B cell (primary cell): ENCODE measurements around the gene FAM117B. TPM values are rescaled to one million over a fixed set of nuclear protein-coding genes. Genes with fewer than 3 reads are reported as not detected.

Source experiments
- ATAC-seq: fragments of 200-7000 bp; cut with Tn5 transposase; one replicate; pipeline ENCODE4 v1.10.0; 2021; ENCODE audit warnings: low read depth, mild to moderate bottlenecking, moderate number of reproducible peaks, moderate library complexity
- CTCF ChIA-PET: fragments of 350-600 bp; sonication (Branson Sonifier 250); formaldehyde crosslinking; loops from one replicate; lab custom pipeline; 2021; ENCODE audit warnings: antibody characterized with exemption, inconsistent platforms; lab: Charles Lee
- POLR2A ChIA-PET: fragments of 350-600 bp; sonication (Branson Sonifier 250); formaldehyde crosslinking; loops from one replicate; lab custom pipeline; 2021; ENCODE audit warnings: antibody characterized with exemption; lab: Charles Lee
- DNase-seq: peaks from one replicate; pipeline ENCODE4 v3.0.0; 2013
- H2AFZ ChIP-seq: 2 replicates; pipeline ENCODE4 v1.6.1; 2012; ENCODE audit warnings: mild to moderate bottlenecking, low read depth, low read length; ENCODE audit not compliant: insufficient read depth, poor library complexity, severe bottlenecking
- H3K27ac ChIP-seq, 2 donors: 1 replicate in 1 of 2; 2 replicates in 1 of 2; pipeline ENCODE4 v1.5.1; 2012 to 2013; ENCODE audit warnings: low read length in 2 of 2, mild to moderate bottlenecking in 2 of 2, moderate library complexity in 1 of 2
- H3K27me3 ChIP-seq, 4 experiments: fragments of 200-600 bp in 1 of 4; sonication (generic) in 1 of 4; replicated peaks in 1 of 4; 1 replicate in 2 of 4; 2 replicates in 2 of 4; pipeline versions ENCODE4 v1.6.1 to v1.7.0; 2013 to 2016; ENCODE audit warnings: low read length in 3 of 4, mild to moderate bottlenecking in 2 of 4, mixed read lengths in 1 of 4, moderate library complexity in 1 of 4; ENCODE audit not compliant: insufficient read depth in 4 of 4, control insufficient read depth in 3 of 4; ENCODE audit errors: control extremely low read depth in 1 of 4
- H3K36me3 ChIP-seq, 2 experiments: replicated peaks in 1 of 2; 1 replicate in 1 of 2; 2 replicates in 1 of 2; pipeline versions ENCODE4 v1.6.1 to v1.7.1; 2013; ENCODE audit warnings: low read length in 1 of 2; ENCODE audit not compliant: insufficient read depth in 2 of 2, control insufficient read depth in 1 of 2; ENCODE audit errors: control extremely low read depth in 1 of 2, extremely low read depth in 1 of 2
- H3K4me1 ChIP-seq, 2 donors: fragments of 200-600 bp in 1 of 2; sonication (generic) in 1 of 2; 1 replicate in 1 of 2; 2 replicates in 1 of 2; pipeline versions ENCODE4 v1.5.1 to v1.6.1; 2013 to 2017; ENCODE audit warnings: low read length in 2 of 2; ENCODE audit not compliant: control insufficient read depth in 2 of 2, insufficient read depth in 2 of 2
- H3K4me2 ChIP-seq: replicated peaks from 2 replicates; pipeline ENCODE3; 2012; ENCODE audit warnings: mild to moderate bottlenecking, low read depth, low read length; ENCODE audit not compliant: poor library complexity, severe bottlenecking
- H3K4me3 ChIP-seq, 5 experiments: fragments of 200-600 bp in 1 of 5; sonication (generic) in 1 of 5; 1 replicate in 3 of 5; 2 replicates in 2 of 5; pipeline versions ENCODE4 v1.5.1 to v1.7.0; 2011 to 2016; ENCODE audit warnings: low read length in 4 of 5, mild to moderate bottlenecking in 4 of 5, low read depth in 2 of 5, control low read depth in 1 of 5, moderate library complexity in 1 of 5; ENCODE audit not compliant: insufficient read depth in 1 of 5; ENCODE audit errors: control extremely low read depth in 1 of 5, extremely low read depth in 1 of 5
- H3K79me2 ChIP-seq: fragments of 200-600 bp; sonication (generic); one replicate; pipeline ENCODE4 v1.6.0; 2016; ENCODE audit warnings: low read length; ENCODE audit not compliant: control insufficient read depth, insufficient read depth
- H3K9ac ChIP-seq: fragments of 200-600 bp; sonication (generic); 2 replicates; pipeline ENCODE4 v1.6.1; 2017; ENCODE audit warnings: mild to moderate bottlenecking, low read length, moderate library complexity
- H3K9me3 ChIP-seq, 3 donors: one replicate each; pipeline versions ENCODE4 v1.6.1 to v1.7.1; 2013; ENCODE audit warnings: low read length in 2 of 3; ENCODE audit not compliant: control insufficient read depth in 2 of 3, insufficient read depth in 1 of 3; ENCODE audit errors: control extremely low read depth in 1 of 3
- H4K20me1 ChIP-seq: 2 replicates; pipeline ENCODE4 v1.6.0; 2012; ENCODE audit warnings: mild to moderate bottlenecking, low read length; ENCODE audit not compliant: insufficient read depth, control insufficient read depth, poor library complexity, severe bottlenecking
- H3K27ac Mint-ChIP-seq: one replicate; pipeline ENCODE4 v1.8.0; 2021; ENCODE audit warnings: mixed read lengths
- H3K27me3 Mint-ChIP-seq: one replicate; pipeline ENCODE4 v1.8.0; 2021; ENCODE audit warnings: mixed read lengths
- H3K4me1 Mint-ChIP-seq: one replicate; pipeline ENCODE4 v1.8.0; 2021; ENCODE audit warnings: mixed read lengths
- H3K4me3 Mint-ChIP-seq: one replicate; pipeline ENCODE4 v1.8.0; 2021; ENCODE audit warnings: mixed read lengths
- H3K9me3 Mint-ChIP-seq: one replicate; pipeline ENCODE4 v1.8.0; 2022; ENCODE audit warnings: mixed read lengths; ENCODE audit not compliant: insufficient read depth
- CTCF ChIP-seq: fragments of 200-600 bp; IDR thresholded peaks from one replicate; pipeline ENCODE4 v1.8.0; 2022; ENCODE audit warnings: antibody characterized with exemption, mild to moderate bottlenecking
- EZH2 ChIP-seq: IDR thresholded peaks from 2 replicates; pipeline ENCODE4 v1.6.1; 2012; ENCODE audit warnings: borderline replicate concordance, low read depth, mild to moderate bottlenecking, moderate library complexity, low read length; ENCODE audit not compliant: insufficient read depth, poor library complexity, severe bottlenecking
- WGBS: methylation state at CpG from one replicate; pipeline ENCODE4 v1.1.5; 2013; ENCODE audit warnings: missing lambda C conversion rate; ENCODE audit not compliant: insufficient coverage; 5-methylcytosine and 5-hydroxymethylcytosine counted together
- intact Hi-C: fragments of 100-400 bp; cut with micrococcal nuclease; formaldehyde crosslinking; loops from one replicate; pipeline ENCODE4 v1.10.0; 2022
- polyA plus RNA-seq: library from polyadenylated mRNA; depleted of rRNA; stranded (reverse); fragments of >200 nt; gene quantifications from 2 replicates; pipeline ENCODE4 v1.2.3, GENCODE V29; 2012
- total RNA-seq, 2 donors: library from RNA; stranded (reverse); fragments of 120-200 nt in 1 of 2; gene quantifications; 1 replicate in 1 of 2; 2 replicates in 1 of 2; pipeline versions ENCODE4 v1.2.3 to v1.2.4, GENCODE V29; 2013 to 2022

FAM117B gene
- total and polyA plus RNA-seq, 2 donors (not counting 1 experiment from before 2014, with no cell fraction given): 11.5 to 50.1 TPM

- no peak overlapping the region for H3K4me3 ChIP-seq
- no peaks in the 10 kb centered on the region for H3K27me3 ChIP-seq
- H3K27ac ChIP-seq: no peak overlapping the region
- ATAC-seq (no peak), DNase-seq (no peak)
- H3K9ac ChIP-seq: no peak overlapping the region
- Mint-ChIP-seq H3K9me3 (no peaks in the 10 kb centered on the region), H3K4me1 (peaks cover 16% of the 10 kb centered on the region), H3K27me3 (no peaks in the 10 kb centered on the region), H3K4me3 (no peak overlapping the region), H3K27ac (no peak overlapping the region)
- intact Hi-C loops: no loop called here
- no peak overlapping the region for H2AFZ ChIP-seq
- peaks cover 19% of the 10 kb centered on the region for H4K20me1 ChIP-seq
- H3K4me2 ChIP-seq: no peak overlapping the region
- no peak for TF ChIP-seq CTCF
- TF ChIP-seq EZH2: no peak
- peaks cover 0 to 8% of the 10 kb centered on the region in 2 donors for H3K4me1 ChIP-seq
- 100% methylated on average over 2 of the region's 3 CpGs for WGBS
- H3K79me2 ChIP-seq: peaks cover 57% of the 10 kb centered on the region
- POLR2A ChIA-PET: no interaction called here
- H3K9me3 ChIP-seq: no peaks in the 10 kb centered on the region
- H3K36me3 ChIP-seq: peaks cover 8 to 49% of the 10 kb centered on the region in 2 experiments
- CTCF ChIA-PET: no interaction called here
Measured at GRCh38 chr2:202726070-202726469, 91.3 kb downstream of the FAM117B start.

- H3K4me3 ChIP-seq: no peak overlapping the region
- H3K9ac ChIP-seq: no peak overlapping the region
- H3K79me2 ChIP-seq: peaks cover 15% of the 10 kb centered on the region
- no peak overlapping the region for H3K27ac ChIP-seq
- H3K27me3 ChIP-seq: no peaks in the 10 kb centered on the region
- H3K4me1 ChIP-seq: no peaks in the 10 kb centered on the region
- intact Hi-C loops: no loop called here
- peaks cover 2% of the 10 kb centered on the region for H3K9me3 Mint-ChIP-seq
- CTCF ChIA-PET: no interaction called here
- no peak overlapping the region for H3K4me3 Mint-ChIP-seq
- no CpG with 5 or more reads among the region's 1 CpG for WGBS
- TF ChIP-seq CTCF (no peak), EZH2 (no peak)
- H3K9me3 ChIP-seq: peaks cover 0 to 14% (median 1%) of the 10 kb centered on the region in 3 donors
- no peaks in the 10 kb centered on the region for H3K27me3 Mint-ChIP-seq
- H3K4me2 ChIP-seq: no peak overlapping the region
- H2AFZ ChIP-seq: no peak overlapping the region
- DNase-seq (no peak), ATAC-seq (no peak)
- peaks cover 6% of the 10 kb centered on the region for H3K4me1 Mint-ChIP-seq
- H3K36me3 ChIP-seq: peaks cover 4 to 41% of the 10 kb centered on the region in 2 experiments
- H4K20me1 ChIP-seq: no peaks in the 10 kb centered on the region
- POLR2A ChIA-PET: interaction anchor here (1.3 kb wide), 1 partner anchor 15 kb away, joined by 3 read pairs; no protein-coding TSS in a partner anchor
- no peak overlapping the region for H3K27ac Mint-ChIP-seq
Measured at GRCh38 chr2:202736826-202737225, 102.1 kb downstream of the FAM117B start.
